ENCODE results near the gene EYA4.

GRCh38 chr6:133499662-133500061, 258.5 kb downstream of the EYA4 start:
- TF ChIP-seq CTCF (IDR thresholded peaks at IDR 0.05) (no peak), POLR2A (IDR thresholded peaks at IDR 0.05) (no peak)
